Measurements from ENCODE around the gene PACRG.

- TF ChIP-seq GATA2 (IDR thresholded peaks at IDR 0.05; ENCODE audit: low read depth, low read length) (no peak), GATA3 (IDR thresholded peaks at IDR 0.05; ENCODE audit: low read depth, low read length) (no peak)
Measured at GRCh38 chr6:163010145-163010544, 282.4 kb downstream of the PACRG start.
